Measurements from ENCODE around the gene NXT2.

- TF ChIP-seq CTCF (conservative IDR thresholded peaks at IDR 0.05) (no peak), ZFX (IDR thresholded peaks at IDR 0.05) (no peak)
Observed at GRCh38 chrX:109535578-109535977, 1.1 kb upstream of the NXT2 start.

Measured in C4-2B (cell line).